C4-2B (cell line): Measurements from ENCODE around the gene MAPK14.

Experiments
- ZFX ChIP-seq: fragments of 450-650 bp; IDR thresholded peaks from 2 replicates; pipeline ENCODE4 v1.6.1; 2017
- TF ChIP-seq, protein P1 (sequence below): fragments of 450-650 bp; conservative IDR thresholded peaks from 2 replicates; pipeline ENCODE4 v1.5.1; 2017; ENCODE audit warnings: mild to moderate bottlenecking

GRCh38 chr6:36136551-36136950 lies 108.9 kb downstream of the MAPK14 start:
- TF ChIP-seq, protein P1, sequence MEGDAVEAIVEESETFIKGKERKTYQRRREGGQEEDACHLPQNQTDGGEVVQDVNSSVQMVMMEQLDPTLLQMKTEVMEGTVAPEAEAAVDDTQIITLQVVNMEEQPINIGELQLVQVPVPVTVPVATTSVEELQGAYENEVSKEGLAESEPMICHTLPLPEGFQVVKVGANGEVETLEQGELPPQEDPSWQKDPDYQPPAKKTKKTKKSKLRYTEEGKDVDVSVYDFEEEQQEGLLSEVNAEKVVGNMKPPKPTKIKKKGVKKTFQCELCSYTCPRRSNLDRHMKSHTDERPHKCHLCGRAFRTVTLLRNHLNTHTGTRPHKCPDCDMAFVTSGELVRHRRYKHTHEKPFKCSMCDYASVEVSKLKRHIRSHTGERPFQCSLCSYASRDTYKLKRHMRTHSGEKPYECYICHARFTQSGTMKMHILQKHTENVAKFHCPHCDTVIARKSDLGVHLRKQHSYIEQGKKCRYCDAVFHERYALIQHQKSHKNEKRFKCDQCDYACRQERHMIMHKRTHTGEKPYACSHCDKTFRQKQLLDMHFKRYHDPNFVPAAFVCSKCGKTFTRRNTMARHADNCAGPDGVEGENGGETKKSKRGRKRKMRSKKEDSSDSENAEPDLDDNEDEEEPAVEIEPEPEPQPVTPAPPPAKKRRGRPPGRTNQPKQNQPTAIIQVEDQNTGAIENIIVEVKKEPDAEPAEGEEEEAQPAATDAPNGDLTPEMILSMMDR, result no peak
- no peak for TF ChIP-seq ZFX
